ENCODE measurements around the gene CFAP97D1.

DNA sequence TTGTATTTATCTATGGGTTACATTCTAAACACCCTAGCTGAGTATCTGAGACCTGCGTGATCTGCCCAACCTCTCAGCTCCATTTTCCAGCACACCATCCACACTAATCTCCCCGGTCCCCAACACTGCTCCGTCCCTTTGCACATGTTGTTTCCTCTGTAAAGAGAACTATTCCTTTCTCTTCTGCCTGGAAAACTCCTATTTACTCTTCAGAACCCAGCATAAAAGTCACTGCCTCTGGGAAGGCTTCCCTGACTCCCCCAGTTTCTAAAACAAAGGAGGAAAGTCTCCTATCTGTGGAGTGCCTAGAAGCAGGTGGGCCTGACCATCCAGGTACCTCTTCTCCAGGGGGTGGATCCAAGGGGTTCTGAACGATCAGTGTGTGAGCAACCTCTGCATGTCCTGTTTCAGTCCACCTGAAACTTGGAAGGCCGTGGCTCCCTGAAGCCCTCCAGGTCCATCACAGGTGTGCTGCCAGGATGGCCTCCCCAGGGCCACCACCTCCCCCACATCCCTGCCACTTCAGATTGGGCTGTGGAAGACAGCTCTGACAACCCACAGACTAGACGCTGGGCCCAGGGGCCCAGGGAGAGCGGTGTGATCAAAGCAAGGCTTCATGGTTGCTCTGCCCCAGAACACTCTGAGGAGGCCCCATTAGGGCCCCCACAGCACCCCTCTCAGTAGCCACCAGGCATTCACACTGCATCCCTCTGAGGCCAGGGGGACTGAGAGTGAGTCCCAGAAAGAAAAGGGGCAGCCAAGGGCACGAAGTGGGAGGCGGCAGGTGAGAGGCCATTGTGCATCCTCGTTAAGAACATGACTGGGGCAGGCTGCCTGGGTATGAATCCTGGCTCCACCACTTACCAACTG is 32.4 kb downstream of the CFAP97D1 start:
- TF ChIP-seq, protein P1, sequence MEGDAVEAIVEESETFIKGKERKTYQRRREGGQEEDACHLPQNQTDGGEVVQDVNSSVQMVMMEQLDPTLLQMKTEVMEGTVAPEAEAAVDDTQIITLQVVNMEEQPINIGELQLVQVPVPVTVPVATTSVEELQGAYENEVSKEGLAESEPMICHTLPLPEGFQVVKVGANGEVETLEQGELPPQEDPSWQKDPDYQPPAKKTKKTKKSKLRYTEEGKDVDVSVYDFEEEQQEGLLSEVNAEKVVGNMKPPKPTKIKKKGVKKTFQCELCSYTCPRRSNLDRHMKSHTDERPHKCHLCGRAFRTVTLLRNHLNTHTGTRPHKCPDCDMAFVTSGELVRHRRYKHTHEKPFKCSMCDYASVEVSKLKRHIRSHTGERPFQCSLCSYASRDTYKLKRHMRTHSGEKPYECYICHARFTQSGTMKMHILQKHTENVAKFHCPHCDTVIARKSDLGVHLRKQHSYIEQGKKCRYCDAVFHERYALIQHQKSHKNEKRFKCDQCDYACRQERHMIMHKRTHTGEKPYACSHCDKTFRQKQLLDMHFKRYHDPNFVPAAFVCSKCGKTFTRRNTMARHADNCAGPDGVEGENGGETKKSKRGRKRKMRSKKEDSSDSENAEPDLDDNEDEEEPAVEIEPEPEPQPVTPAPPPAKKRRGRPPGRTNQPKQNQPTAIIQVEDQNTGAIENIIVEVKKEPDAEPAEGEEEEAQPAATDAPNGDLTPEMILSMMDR (IDR thresholded peaks at IDR 0.05), result no peak
- no peak for TF ChIP-seq EP300 (IDR thresholded peaks at IDR 0.05)
